ENCODE results near the gene DLK2. TPM values are rescaled to one million over a fixed set of nuclear protein-coding genes. Genes with fewer than 3 reads are reported as not detected.

Gene DLK2
- polyA plus RNA-seq, 3 donors from 2014 or later, result 0.11 TPM; not detected in 2

Other genes starting within 250 kb of the DLK2 start
- 10 to 100 TPM; 23.7 to 36.8 (median 33.6) TPM for gene DNPH1, start 226.1 kb downstream of the DLK2 start, polyA plus RNA-seq
- not detected for gene TTBK1, start 212.1 kb downstream of the DLK2 start, polyA plus RNA-seq
- not detected for gene SLC22A7, start 157.3 kb downstream of the DLK2 start, polyA plus RNA-seq
- 1 to 10 TPM in 1 of 3 donors, under 1 TPM in 2; 0.26 to 1.3 (median 0.35) TPM for gene CRIP3, start 146.7 kb downstream of the DLK2 start, polyA plus RNA-seq
- 1 to 10 TPM in 2 of 3 donors, under 1 TPM in 1; 0.94 to 9.6 (median 5.7) TPM for gene ZNF318, start 85.9 kb downstream of the DLK2 start, polyA plus RNA-seq
- gene ABCC10, start 28.0 kb downstream of the DLK2 start, polyA plus RNA-seq, result 10 to 100 TPM in 2 of 3 donors, 1 to 10 TPM in 1; 8.1 to 23.6 (median 11.5) TPM
- gene TJAP1, start 22.0 kb upstream of the DLK2 start, polyA plus RNA-seq, result 10 to 100 TPM in 1 of 3 donors, 1 to 10 TPM in 2; 2.6 to 10.9 (median 3.4) TPM
- gene LRRC73, start 54.8 kb upstream of the DLK2 start, polyA plus RNA-seq, result not detected
- 10 to 100 TPM; 73.7 to 92.2 (median 76.6) TPM for gene YIPF3, start 61.4 kb upstream of the DLK2 start, polyA plus RNA-seq
- gene POLR1C, start 61.5 kb upstream of the DLK2 start, polyA plus RNA-seq, result 10 to 100 TPM in 1 of 3 donors, 1 to 10 TPM in 2; 5.7 to 15.5 (median 7.3) TPM
- 10 to 100 TPM in 1 of 3 donors, 1 to 10 TPM in 2; 5.4 to 14.1 (median 9.1) TPM for gene XPO5, start 120.5 kb upstream of the DLK2 start, polyA plus RNA-seq
- gene POLH, start 120.6 kb upstream of the DLK2 start, polyA plus RNA-seq, result 10 to 100 TPM in 1 of 3 donors, 1 to 10 TPM in 1, not detected in 1; 3.9 to 16.8 TPM
- 1 to 10 TPM; 3.6 to 4.9 (median 4.3) TPM for gene GTPBP2, start 173.7 kb upstream of the DLK2 start, polyA plus RNA-seq
- 10 to 100 TPM; 23.7 to 30.4 (median 28.3) TPM for gene MAD2L1BP, start 180.3 kb upstream of the DLK2 start, polyA plus RNA-seq
- under 1 TPM; 0.55 to 0.86 (median 0.76) TPM for gene RSPH9, start 189.5 kb upstream of the DLK2 start, polyA plus RNA-seq
- gene MRPS18A, start 232.2 kb upstream of the DLK2 start, polyA plus RNA-seq, result 10 to 100 TPM; 53.6 to 83.9 (median 65.6) TPM

Data from immature natural killer cell (primary cell).